HG02852 (cell line): ENCODE measurements around the gene CCDC146.
A peak's percentile ranks its signal among the peaks of the same experiment; 100 is the strongest.
"Not testable (repeated sequence)": the region's sequence is repeated elsewhere in the genome, so short reads cannot be mapped to it uniquely, and the experiment has no call there.

Source experiments
- ATAC-seq: cut with Tn5 transposase; IDR thresholded peaks from one replicate; pipeline ENCODE4 v1.9.1; 2021; ENCODE audit warnings: mild to moderate bottlenecking, moderate library complexity; ENCODE audit not compliant: unreplicated experiment

CCDC146 gene

DNA sequence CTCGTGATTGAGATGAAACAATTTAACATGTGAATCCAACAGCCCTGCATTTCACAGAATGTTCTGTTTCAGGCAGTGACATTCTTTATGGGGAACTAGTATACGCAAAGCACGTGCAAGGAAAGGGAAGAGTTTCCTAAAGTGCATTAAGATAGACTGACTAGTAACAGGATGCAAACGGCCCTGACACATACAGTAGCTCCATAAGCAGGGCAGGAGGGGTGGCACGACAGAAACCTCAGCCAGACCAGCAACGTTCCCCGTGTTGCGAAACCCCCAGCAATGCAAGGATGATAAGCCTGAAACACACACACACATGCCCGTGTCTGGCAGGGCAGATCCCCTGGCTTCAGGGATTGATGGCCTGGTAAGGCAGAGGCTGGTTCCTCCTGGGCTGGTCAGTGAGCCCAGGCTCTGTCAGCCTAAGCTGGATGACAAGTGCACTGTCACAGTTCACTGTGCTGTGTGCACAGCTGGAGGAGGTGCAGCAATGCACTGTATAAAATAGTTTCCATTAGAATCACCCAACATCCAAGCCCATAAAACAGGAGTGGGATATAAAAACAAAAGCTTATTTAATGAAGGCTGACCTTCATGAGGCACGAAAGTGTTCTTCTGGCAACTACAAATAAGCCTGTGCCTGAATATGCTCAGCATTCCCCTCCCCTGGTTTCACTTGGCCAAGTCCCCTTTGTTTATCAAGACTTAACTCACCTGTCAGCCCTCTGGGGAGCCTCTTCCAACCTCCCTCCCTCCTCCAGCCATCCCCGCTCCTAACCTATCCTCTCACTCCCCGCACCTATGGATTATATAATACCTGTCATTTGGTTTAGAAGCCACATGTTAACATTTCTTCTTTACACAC lies 204.9 kb downstream of the CCDC146 start:
- ATAC-seq: no peak

DNA sequence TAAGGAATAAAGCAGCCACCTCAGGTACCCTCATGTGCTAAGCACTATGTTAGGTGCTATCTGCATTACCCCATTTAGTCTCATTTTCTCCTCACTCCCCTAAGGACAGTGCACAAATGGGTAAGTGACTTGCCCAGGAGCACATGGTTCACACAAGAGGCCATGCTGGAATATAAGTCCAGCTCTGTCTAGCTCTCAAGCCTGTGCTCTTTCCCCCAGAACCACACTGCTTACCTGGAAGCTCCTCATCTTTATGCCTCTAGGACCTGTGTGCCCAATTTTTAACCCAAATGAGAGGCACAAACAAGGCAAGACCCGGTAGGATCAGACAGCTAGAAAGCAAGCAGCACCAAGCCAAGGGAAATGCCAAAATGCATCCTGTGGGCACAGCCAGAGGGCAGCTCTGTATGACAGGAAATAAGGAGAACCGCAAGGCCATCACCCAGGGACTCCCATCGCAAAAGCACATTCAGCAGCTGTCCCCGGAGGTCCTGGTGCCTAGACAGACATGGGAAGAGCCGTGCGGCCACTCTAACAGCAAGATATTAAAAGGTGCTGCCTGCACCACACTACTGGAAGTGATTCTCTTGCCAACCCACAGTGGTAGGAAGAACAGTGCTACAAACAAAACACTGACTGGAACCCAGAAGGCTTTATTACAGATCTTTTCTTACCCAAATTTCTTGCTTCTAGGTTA lies 205.7 kb downstream of the CCDC146 start:
- no peak for ATAC-seq

DNA sequence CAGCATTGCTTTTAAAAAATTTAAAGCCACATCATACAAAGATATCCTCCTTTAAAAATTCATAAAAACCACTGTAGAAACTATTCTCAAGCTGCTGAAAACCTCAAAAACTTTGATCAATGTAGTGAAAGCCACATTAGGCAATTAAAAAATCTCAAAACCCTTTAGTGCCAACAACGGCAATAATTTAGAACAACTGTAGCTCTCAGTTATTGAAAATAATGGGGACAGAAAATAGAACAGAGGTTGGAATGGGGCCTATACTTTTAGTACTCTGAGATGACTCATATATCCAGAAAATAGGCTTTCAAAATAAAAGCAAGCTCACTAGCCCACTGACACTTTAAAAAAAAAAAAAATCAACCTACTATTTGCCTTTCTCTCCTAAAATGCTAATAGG lies 206.3 kb downstream of the CCDC146 start:
- no peak for ATAC-seq

DNA sequence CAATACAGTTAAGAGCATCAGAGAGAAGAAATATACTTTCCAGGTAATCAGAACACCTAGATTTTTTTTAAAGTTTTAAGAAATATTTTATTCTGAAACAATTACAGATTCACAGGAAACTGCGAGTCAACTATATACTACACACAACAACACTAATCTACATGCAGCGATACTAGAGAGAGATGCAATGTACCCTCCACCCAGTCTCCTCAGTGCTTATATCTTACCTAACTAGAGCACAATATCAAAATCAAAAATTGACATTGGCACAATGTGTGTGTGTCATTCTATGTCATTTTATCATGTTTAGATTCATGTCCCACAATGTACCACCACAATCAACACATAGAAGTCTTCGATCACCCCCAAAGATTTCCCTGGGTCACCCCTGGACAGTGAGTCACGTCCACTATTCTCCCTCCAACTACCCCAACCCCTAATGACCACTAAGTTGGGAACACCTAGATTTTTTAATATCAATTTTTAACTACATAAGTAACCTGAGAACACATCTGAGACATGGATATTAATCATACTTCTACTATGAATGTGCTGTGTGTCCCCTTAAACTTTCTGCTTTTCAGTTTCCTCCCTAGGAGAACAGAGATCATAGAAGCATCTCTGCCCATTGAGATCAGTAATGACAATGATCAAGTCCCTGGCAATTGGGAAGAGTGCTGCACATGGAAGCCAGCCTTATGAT lies 207.2 kb downstream of the CCDC146 start:
- peak; percentile 19 for ATAC-seq

DNA sequence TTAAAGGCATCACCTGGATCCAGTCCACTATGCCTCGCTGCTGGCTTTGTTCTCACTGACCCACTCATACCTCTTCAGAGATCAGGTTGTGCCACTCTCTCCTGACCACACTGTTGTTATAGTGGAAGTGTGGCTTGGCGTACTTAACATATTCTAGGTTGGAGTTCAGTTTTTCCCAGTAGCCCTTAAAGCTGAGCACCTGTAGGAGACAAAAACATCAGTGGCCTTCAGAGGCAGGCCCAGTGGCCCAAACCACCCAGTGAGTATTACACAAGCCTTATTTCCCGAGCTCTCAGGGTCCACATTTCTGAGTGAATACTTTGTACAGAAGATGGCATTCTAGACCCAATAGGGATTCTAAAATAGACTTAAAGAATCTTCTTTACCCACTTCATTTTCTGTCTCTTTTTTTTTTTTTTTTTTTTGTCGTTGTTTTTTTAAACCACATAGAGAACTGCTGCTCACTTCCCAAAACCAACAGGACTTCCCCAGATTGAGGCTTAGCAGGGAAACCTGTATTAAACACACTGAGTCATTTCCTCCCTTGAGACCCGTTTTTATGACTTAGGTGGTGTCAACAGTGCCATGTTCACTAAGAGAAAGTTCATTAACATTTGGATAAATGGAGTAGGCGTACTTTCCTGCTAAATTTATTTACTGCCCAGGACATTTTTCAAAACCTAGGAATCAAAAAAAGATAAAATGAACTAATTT lies 207.9 kb downstream of the CCDC146 start:
- ATAC-seq: peak; percentile 64

DNA sequence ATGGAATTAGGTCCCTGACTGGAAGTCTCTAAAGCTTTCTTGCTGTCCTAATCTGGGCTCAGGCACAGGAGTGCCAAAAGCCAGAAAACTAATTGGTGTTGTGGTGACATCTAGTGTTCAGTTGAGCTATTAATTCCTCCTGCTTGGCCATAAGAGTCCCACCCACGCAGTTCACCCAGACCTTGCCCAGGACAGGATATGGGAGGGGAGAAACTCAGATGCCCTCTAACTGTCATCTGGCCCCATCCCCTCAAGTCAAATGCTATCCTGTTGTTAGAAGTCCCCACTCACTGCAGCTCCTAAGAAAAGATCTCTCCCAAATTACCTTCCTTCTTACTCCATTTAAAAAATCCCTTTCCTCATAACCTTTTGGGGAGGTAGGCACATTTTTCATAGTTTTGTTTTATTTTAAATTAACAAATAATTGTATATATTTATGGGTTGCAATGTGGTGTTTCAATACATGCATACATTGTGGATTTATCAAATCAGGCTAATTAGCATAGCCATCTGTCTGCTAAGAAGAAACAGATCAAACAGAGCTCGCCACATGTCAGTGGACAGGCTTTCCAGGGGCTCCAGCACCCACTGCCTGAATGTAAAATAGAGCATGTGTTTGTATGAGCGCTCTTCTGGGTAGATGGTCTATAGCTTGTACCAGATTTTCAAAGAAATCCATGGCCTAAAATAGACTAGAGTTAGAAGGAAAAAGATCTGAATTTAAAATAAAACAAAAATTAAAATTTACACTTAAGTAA lies 209.7 kb downstream of the CCDC146 start:
- ATAC-seq: peak; percentile 54

DNA sequence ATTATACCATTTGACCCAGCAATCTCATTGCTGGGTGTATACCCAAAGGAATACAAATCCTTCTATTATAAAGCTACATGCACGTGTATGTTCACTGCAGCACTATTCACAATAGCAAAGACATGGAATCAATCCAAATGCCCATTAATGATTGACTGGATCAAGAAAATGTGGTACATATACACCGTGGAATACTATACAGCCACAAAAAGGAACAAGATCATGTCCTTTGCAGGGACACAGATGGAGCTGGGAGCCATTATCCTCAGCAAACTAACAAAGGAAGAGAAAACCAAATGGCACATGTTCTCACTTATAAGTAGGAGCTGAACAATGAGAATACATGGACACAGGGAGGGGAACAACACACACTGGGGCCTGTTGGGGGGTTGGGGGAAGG lies 211.6 kb downstream of the CCDC146 start:
- not testable (repeated sequence) for ATAC-seq

DNA sequence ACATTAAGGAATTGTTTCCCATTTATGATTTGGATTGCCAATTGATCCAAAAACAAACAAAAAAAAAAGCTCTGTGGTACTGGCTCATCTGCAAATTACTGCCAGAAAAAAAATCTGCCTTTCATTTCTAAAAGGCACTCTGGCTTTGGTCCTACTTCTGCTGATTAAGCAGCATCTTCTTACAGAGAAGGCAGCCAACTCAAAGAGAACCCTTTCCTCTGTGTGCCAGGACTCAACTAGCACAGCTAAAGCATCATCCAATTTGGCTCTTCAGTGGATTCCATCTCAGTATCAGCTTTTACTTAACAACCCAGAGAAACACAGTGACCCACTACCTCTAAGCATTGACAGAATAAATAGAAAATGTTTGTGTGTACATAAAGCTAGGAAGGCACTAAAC lies 213.2 kb downstream of the CCDC146 start:
- no peak for ATAC-seq

DNA sequence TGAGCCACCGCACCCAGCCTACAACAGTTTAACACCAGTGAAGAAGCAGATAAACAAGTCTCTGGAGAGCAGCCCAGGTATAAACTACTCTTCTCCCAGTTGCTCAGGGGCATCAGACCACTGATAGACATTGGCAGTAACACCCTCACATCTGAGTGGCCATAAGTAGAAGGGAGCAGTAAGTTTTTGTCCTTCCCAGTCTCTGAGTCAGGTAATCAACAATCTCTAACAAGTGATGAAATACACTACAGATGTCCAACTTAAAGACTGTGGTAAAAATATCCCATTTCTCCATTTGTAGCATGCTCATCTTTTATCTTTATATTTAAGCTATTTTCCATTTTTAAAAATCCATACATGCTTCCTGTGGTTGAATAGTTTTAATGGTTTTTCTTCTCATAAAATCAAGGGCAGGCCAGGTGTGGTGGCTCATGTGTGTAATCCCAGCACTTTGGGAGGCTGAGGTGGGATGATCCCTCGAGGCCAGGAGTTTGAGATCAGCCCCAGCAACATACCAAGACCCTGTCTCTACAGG lies 215.1 kb downstream of the CCDC146 start:
- ATAC-seq: no peak

DNA sequence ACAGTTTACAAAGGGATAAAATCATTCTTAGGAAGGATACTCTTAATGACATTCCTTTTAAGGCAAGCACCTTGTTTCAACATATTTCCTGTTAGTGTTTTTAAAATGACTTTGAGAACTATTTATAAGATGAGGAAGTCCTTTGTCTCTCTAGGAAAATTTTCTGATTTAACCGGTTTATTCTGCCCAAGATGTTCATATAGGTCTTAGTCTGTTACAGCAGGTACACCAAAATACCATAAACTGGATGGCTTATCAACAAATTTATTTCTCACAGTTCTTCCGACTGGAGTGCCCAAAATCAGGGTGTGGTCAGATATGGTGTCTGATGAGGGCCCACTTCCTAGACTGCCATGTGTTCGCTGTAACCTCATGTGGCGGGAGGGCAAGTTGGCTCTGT lies 215.8 kb downstream of the CCDC146 start:
- ATAC-seq: no peak

DNA sequence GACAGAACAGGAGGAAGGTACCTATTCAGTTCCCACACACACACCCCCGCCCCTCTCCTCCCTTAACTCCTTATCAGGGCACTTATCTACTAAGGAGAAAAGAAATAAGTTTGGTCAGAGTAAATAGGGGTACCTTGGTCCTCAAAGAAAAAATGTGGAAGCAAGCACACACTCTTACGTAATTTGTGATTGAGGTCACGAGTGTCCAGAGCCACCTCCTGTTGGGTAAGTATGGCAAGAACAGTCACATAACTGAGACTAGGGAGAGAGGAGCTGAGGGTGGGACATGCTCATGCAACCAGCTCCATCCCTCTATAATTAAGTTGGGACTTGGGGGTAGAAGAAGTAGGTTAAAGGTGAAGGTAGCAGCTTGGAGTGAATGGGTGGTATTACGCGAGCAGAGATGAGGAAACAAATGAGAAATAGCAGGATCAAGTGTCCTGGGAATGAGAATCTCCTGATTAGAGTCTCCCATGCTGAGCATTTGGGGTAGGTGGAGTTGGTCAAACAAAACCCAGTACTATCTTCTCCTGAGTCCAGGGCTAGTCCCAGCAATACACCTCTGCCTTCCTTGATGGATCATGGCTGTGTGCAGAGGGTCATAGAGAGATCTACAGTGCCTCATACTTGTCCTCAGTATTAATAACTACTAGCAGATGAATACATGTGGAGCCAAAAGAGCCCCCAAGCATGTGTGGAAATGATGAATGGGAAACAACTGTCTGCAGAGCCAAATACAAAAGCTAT lies 216.6 kb downstream of the CCDC146 start:
- ATAC-seq: no peak

DNA sequence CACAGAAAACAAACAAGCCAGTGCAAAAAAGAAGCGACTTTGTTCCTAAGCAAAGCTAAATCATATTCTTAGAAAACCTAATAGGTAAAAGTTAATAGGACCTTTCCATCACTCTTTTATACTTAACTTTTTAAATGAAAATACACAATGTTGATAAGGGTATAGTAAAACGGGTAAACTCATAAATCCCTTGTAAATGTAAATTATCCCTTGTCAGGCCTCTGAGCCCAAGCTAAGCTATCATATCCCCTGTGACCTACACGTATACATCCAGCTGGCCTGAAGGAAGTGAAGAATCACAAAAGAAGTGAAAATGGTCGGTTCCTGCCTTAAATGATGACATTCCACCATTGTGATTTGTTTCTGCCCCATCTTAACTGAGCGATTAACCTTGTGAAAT lies 217.3 kb downstream of the CCDC146 start:
- ATAC-seq: no peak
